HG03135 (cell line): Measurements from ENCODE around the gene COMMD9.
"Not testable (repeated sequence)": the region's sequence is repeated elsewhere in the genome, so short reads cannot be mapped to it uniquely, and the experiment has no call there.

Source experiments
- ATAC-seq: cut with Tn5 transposase; IDR thresholded peaks from one replicate; pipeline ENCODE4 v1.9.1; 2021; ENCODE audit warnings: mild to moderate bottlenecking, moderate library complexity; ENCODE audit not compliant: unreplicated experiment

Gene COMMD9

GRCh38 chr11:36289226-36289852 lies at the start of gene COMMD9:
COMMD9 (minus strand) TSS chr11:36289424; CDS start chr11:36289412, 12 bp downstream.
- peak; percentile 99 for ATAC-seq

- no peak for ATAC-seq
Observed at GRCh38 chr11:36333897-36334296, 44.7 kb upstream of the COMMD9 start.

- no peak for ATAC-seq
Observed at GRCh38 chr11:36333468-36333867, 44.2 kb upstream of the COMMD9 start.

- ATAC-seq = no peak
Observed at GRCh38 chr11:36330411-36330810, 41.2 kb upstream of the COMMD9 start.

GRCh38 chr11:36328966-36329673 lies 39.9 kb upstream of the COMMD9 start:
- ATAC-seq = no peak

GRCh38 chr11:36326524-36327419 lies 37.5 kb upstream of the COMMD9 start:
- peak; percentile 73 for ATAC-seq

- not testable (repeated sequence) for ATAC-seq
Observed at GRCh38 chr11:36325403-36325802, 36.2 kb upstream of the COMMD9 start.

GRCh38 chr11:36324956-36325355 lies 35.7 kb upstream of the COMMD9 start:
- ATAC-seq = not testable (repeated sequence)

GRCh38 chr11:36317992-36318391 lies 28.8 kb upstream of the COMMD9 start:
- ATAC-seq = no peak

- ATAC-seq = no peak
Observed at GRCh38 chr11:36316049-36316448, 26.8 kb upstream of the COMMD9 start.

- no peak for ATAC-seq
Observed at GRCh38 chr11:36314434-36314767, 25.2 kb upstream of the COMMD9 start.

GRCh38 chr11:36313750-36314433 lies 24.7 kb upstream of the COMMD9 start:
- peak; percentile 73 for ATAC-seq

GRCh38 chr11:36312611-36313472 lies 23.6 kb upstream of the COMMD9 start:
- no peak for ATAC-seq

GRCh38 chr11:36311926-36312595 lies 22.8 kb upstream of the COMMD9 start:
- no peak for ATAC-seq

- no peak for ATAC-seq
Observed at GRCh38 chr11:36309779-36310178, 20.6 kb upstream of the COMMD9 start.

- no peak for ATAC-seq
Observed at GRCh38 chr11:36308577-36308976, 19.4 kb upstream of the COMMD9 start.

GRCh38 chr11:36306888-36307287 lies 17.7 kb upstream of the COMMD9 start:
- ATAC-seq = no peak

GRCh38 chr11:36305047-36305446 lies 15.8 kb upstream of the COMMD9 start:
- no peak for ATAC-seq

GRCh38 chr11:36304351-36304750 lies 15.1 kb upstream of the COMMD9 start:
- no peak for ATAC-seq

GRCh38 chr11:36300650-36301049 lies 11.4 kb upstream of the COMMD9 start:
- no peak for ATAC-seq
